RWPE1 (cell line): ENCODE measurements around the gene ZNF284.

Source experiments
- CTCF ChIA-PET: fragments of 350-600 bp; sonication (Branson Sonifier 250); formaldehyde crosslinking; extraction: SDS; loops from one replicate; lab custom pipeline; 2021; lab: Yijun Ruan, JAX
- POLR2A ChIA-PET: fragments of 400-600 bp; formaldehyde crosslinking; extraction: SDS; loops from one replicate; lab custom pipeline; 2020; ENCODE audit warnings: antibody characterized with exemption; ENCODE audit not compliant: low non-redundant PET; lab: Yijun Ruan, JAX
- DNase-seq: peaks from one replicate; pipeline ENCODE4 v3.0.0; 2012; ENCODE audit warnings: low spot score
- H3K27ac ChIP-seq: fragments of 450-650 bp; 2 replicates; pipeline ENCODE4 v1.5.1; 2017
- CTCF ChIP-seq: fragments of 450-650 bp; conservative IDR thresholded peaks from 2 replicates; pipeline ENCODE4 v1.5.1; 2017; ENCODE audit warnings: low read depth, mild to moderate bottlenecking

The ZNF284 gene

GRCh38 chr19:44069415-44069814 lies 2.5 kb upstream of the ZNF284 start:
- no peak for TF ChIP-seq CTCF
- no peak overlapping the region for H3K27ac ChIP-seq
- ChIA-PET POLR2A (no interaction called here), CTCF (no interaction called here)
- DNase-seq, result no peak

GRCh38 chr19:44072543-44073401 lies 813 bp downstream of the ZNF284 start:
- TF ChIP-seq CTCF, result no peak
- ChIA-PET POLR2A (no interaction called here), CTCF (interaction anchor here (1.1 kb wide), 1 partner anchor 19 kb away, joined by 3 read pairs; no protein-coding TSS in a partner anchor)
- DNase-seq, result peak; percentile 5
- H3K27ac ChIP-seq, result peak overlapping the region; percentile 58

- POLR2A ChIA-PET, result no interaction called here
- no peak overlapping the region for H3K27ac ChIP-seq
- DNase-seq, result no peak
- CTCF ChIA-PET, result no interaction called here
- TF ChIP-seq CTCF, result no peak
Measured at GRCh38 chr19:44076325-44076724, 4.4 kb downstream of the ZNF284 start.

- ChIA-PET CTCF (no interaction called here), POLR2A (no interaction called here)
- no peak for TF ChIP-seq CTCF
- no peak overlapping the region for H3K27ac ChIP-seq
- DNase-seq, result no peak
Measured at GRCh38 chr19:44092108-44092507, 20.1 kb downstream of the ZNF284 start.

- peak within 1 kb of the TSS; percentile 77 for H3K27ac ChIP-seq
- TF ChIP-seq CTCF, result no peak
- CTCF ChIA-PET, result interaction anchor here (0.6 to 1.2 kb wide), 2 partner anchors 160 to 225 kb away, joined by 3 to 4 read pairs; no protein-coding TSS in a partner anchor
- POLR2A ChIA-PET, result no interaction called here
- DNase-seq, result peak; percentile 90
Measured at GRCh38 chr19:44093931-44094765, 22.2 kb downstream of the ZNF284 start, which contains the start of gene ZNF224. Gene ZNF224 (plus strand): TSS chr19:44094361. CDS start chr19:44097874, 3,513 bp downstream.

GRCh38 chr19:44107751-44108150 lies 35.8 kb downstream of the ZNF284 start:
- no peak overlapping the region for H3K27ac ChIP-seq
- no peak for TF ChIP-seq CTCF
- DNase-seq, result no peak
- ChIA-PET CTCF (no interaction called here), POLR2A (no interaction called here)
